ENCODE measurements around the gene NR6A1.

GRCh38 chr9:124541824-124542223 is 229.3 kb downstream of the NR6A1 start:
- TF ChIP-seq ZNF274 (IDR thresholded peaks at IDR 0.05; ENCODE audit: low read depth, low read length) (no peak), SUZ12 (IDR thresholded peaks at IDR 0.05; ENCODE audit: extremely low read depth, insufficient read depth, insufficient read length) (no peak)
